ENCODE results near the gene TTLL10. TPM values are rescaled to one million over a fixed set of nuclear protein-coding genes. Genes with fewer than 3 reads are reported as not detected.

The TTLL10 gene
- total RNA-seq, 1 donor from 2014 or later: 5.5 TPM

DNA sequence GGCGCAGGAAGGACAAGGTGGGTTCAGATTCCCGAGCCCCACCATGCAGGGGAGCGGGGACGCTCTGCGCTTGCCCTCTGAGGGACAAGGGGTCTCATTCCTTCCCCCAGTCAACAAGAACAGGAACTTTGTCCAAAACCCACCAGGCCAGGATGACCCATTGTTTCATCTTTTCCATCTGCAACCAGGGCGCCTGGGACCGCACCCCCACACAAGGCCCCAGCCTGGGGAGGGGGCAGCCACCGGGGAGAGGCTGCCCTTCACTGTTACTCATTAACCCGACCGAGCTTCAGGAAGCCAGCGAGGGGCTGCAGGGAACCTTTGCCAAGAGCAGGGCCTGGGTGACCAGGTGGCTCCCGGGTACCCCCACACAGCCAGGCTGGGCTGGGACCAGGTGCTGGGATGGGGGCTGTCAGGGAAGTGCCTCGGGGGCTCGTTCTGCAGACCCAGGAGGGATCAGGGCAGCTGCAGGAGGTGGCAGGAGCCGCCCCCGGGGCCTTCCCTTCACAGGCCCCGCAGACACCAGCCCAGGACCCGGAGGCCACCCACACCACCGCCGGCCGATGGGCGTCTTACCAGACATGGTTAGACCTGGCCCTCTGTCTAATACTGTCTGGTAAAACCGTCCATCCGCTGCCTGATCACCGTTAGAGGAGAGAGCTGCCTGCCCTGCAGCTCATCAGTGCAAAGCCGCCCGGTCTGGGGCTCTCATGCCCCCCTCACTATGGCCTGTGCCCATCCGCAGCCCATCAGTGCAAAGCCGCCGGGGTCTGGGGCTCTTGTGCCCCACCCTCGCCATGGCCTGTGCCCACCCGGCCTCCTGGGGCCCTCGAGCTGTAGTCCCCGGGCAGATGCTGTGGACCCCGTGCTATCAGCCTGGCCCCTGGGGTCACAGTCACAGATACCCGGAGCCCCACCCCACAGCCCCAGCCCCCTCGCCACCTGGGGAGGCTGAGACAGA lies 4.9 kb upstream of the TTLL10 start:
- Mint-ChIP-seq H3K4me1 (ENCODE audit: low read depth) (peaks cover 13% of the 10 kb centered on the region), H3K4me3 (ENCODE audit: low read depth) (no peak overlapping the region), H3K9me3 (ENCODE audit: low read depth) (no peaks in the 10 kb centered on the region), H3K36me3 (ENCODE audit: insufficient read depth) (peaks cover 3% of the 10 kb centered on the region), H3K27ac (no peak overlapping the region), H3K27me3 (no peaks in the 10 kb centered on the region)
- no peak for DNase-seq (ENCODE audit: low spot score, unreplicated experiment)
- TF ChIP-seq, protein P1, sequence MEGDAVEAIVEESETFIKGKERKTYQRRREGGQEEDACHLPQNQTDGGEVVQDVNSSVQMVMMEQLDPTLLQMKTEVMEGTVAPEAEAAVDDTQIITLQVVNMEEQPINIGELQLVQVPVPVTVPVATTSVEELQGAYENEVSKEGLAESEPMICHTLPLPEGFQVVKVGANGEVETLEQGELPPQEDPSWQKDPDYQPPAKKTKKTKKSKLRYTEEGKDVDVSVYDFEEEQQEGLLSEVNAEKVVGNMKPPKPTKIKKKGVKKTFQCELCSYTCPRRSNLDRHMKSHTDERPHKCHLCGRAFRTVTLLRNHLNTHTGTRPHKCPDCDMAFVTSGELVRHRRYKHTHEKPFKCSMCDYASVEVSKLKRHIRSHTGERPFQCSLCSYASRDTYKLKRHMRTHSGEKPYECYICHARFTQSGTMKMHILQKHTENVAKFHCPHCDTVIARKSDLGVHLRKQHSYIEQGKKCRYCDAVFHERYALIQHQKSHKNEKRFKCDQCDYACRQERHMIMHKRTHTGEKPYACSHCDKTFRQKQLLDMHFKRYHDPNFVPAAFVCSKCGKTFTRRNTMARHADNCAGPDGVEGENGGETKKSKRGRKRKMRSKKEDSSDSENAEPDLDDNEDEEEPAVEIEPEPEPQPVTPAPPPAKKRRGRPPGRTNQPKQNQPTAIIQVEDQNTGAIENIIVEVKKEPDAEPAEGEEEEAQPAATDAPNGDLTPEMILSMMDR (IDR thresholded peaks at IDR 0.05; ENCODE audit: unreplicated experiment): no peak

DNA sequence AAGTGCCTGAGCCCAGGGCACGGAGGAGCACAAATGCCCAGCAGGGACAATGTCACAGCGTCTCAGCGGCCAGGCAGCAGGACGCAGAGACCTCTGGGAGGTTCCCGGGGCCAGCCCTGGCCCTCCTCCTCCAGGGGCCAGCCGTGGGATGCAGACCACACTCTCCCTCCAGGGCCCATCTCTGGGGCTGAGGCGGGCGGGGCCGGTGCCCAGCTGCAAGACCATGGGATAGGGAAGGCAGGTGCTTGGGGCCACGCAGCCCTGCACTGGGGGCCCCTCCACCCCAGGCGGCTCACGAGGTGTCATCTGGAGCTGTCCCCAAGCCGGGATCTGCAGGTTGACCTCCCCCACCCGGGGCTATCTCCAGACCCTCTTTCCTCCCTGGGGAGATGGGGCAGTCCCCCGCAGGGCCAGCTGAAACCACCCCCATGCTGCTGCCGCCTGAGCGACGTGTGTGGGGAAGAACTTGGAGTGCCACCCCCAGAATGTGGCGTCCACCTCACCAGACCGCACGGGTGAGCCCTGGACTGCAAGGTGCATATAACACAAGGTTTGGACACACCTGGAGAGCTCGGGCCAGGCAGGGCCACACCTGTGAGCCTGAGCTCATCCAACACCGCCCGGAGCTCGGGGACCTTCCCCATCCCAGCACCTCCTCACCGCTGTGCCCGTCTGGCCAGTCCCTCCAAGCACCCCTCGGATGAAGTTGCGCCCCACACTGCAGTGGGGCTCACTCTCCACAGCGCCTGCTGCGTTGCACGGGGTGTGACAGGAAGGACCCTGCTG lies 4.1 kb upstream of the TTLL10 start:
- Mint-ChIP-seq H3K4me1 (ENCODE audit: low read depth) (peaks cover 11% of the 10 kb centered on the region), H3K9me3 (ENCODE audit: low read depth) (no peaks in the 10 kb centered on the region), H3K27ac (peak overlapping the region; percentile 16), H3K27me3 (no peaks in the 10 kb centered on the region), H3K36me3 (ENCODE audit: insufficient read depth) (peaks cover 2% of the 10 kb centered on the region), H3K4me3 (ENCODE audit: low read depth) (no peak overlapping the region)
- DNase-seq (ENCODE audit: low spot score, unreplicated experiment): no peak
- TF ChIP-seq, protein P1 (IDR thresholded peaks at IDR 0.05; ENCODE audit: unreplicated experiment): no peak

DNA sequence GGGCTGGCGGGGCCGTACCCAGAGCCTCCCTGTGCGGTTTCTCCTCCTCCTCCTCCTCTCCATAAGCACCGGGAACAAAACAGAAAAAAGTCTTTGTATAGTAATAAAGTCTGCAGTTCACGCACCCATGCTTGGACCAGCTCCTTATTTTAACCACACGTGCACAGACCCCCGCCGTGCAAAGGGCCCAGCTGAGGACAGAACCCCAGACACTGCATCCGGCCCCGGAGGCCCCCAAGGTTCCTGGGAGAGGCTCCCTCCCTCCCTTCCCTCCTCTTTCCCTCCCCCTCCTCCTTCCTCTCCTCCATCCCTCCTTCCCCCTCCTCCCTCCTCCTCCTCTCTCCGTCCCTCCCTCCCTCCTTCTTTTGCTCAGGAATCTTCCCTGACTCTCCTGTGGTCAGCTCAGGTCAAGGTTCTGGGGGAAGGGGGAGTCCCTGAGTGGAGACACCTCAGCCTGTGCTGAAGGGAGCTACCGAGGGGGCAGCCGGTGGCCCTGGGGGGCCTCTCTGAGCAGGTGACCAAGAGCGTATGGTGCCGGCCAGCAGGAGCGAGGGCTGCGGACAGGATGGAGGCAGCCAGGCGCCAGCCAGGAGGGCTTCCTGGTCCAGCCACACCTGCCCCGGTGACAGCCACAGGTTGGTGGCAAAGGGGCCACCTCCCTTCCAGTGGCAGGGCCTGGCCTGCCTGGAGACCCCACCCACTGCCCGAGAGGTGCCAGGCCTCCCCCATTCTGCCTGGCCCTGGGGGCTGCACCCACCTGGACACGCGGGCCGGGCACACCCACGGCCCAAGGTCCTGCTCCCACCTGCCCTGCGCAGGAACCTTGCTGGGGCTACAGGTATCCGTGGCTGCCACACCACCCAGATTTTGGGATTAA lies 3.2 kb upstream of the TTLL10 start:
- Mint-ChIP-seq H3K27me3 (no peaks in the 10 kb centered on the region), H3K36me3 (ENCODE audit: insufficient read depth) (peaks cover 3% of the 10 kb centered on the region), H3K27ac (peak overlapping the region; percentile 16), H3K4me3 (ENCODE audit: low read depth) (no peak overlapping the region), H3K4me1 (ENCODE audit: low read depth) (peaks cover 11% of the 10 kb centered on the region), H3K9me3 (ENCODE audit: low read depth) (no peaks in the 10 kb centered on the region)
- TF ChIP-seq, protein P1 (IDR thresholded peaks at IDR 0.05; ENCODE audit: unreplicated experiment): no peak
- DNase-seq (ENCODE audit: low spot score, unreplicated experiment): no peak

DNA sequence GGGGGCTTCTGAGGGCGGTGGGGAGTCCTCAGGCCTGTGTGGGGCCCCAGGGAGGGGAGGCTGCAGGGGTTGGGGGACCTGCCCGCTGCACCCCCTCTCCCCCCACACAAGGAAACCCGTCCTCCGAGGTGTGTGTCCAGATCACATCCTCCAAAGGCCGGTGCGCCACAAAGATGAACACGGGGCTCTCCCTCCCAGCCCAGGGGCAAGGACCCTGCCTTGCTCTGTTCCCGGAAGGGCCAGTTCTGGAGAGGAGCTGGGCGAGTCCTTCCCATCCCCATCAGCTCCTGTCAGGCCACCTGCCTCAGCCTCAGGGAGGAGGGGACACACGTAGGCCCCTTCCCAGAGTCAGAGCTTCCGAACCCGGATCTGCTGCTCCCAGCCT lies 2.5 kb upstream of the TTLL10 start:
- no peak overlapping the region for H3K27ac Mint-ChIP-seq
- no peaks in the 10 kb centered on the region for H3K9me3 Mint-ChIP-seq (ENCODE audit: low read depth)
- no peak for DNase-seq (ENCODE audit: low spot score, unreplicated experiment)
- no peak overlapping the region for H3K4me3 Mint-ChIP-seq (ENCODE audit: low read depth)
- TF ChIP-seq, protein P1 (IDR thresholded peaks at IDR 0.05; ENCODE audit: unreplicated experiment): no peak
- no peaks in the 10 kb centered on the region for H3K27me3 Mint-ChIP-seq
- H3K36me3 Mint-ChIP-seq (ENCODE audit: insufficient read depth): peaks cover 1% of the 10 kb centered on the region
- peaks cover 5% of the 10 kb centered on the region for H3K4me1 Mint-ChIP-seq (ENCODE audit: low read depth)

Data from progenitor cell of endocrine pancreas (in vitro differentiated cells).